Natural killer cell (primary cell): ENCODE data around the gene RGS14. TPM values are rescaled to one million over a fixed set of nuclear protein-coding genes. Genes with fewer than 3 reads are reported as not detected.
A peak's percentile ranks its signal among the peaks of the same experiment; 100 is the strongest.

Experiments used
- ATAC-seq, 3 donors: fragments of 150-1000 bp in 2 of 3; fragments of 200-7000 bp in 1 of 3; cut with Tn5 transposase; 1 replicate in 1 of 3; 2 replicates in 2 of 3; pipeline ENCODE4 v1.10.0; 2021; ENCODE audit warnings: mild to moderate bottlenecking in 2 of 3, moderate library complexity in 2 of 3
- DNase-seq, 2 donors: peaks; one replicate each; pipeline versions ENCODE4 v3.0.0 to v3.0.0-alpha.2; 2013 to 2021; ENCODE audit warnings: mixed read lengths in 1 of 2
- H3K27ac ChIP-seq: one replicate; pipeline ENCODE4 v1.5.1; 2013; ENCODE audit warnings: mild to moderate bottlenecking, low read length
- H3K27me3 ChIP-seq: one replicate; pipeline ENCODE4 v1.6.1; 2013; ENCODE audit warnings: low read length; ENCODE audit not compliant: control insufficient read depth, insufficient read depth
- H3K36me3 ChIP-seq: one replicate; pipeline ENCODE4 v1.6.1; 2013; ENCODE audit warnings: low read length; ENCODE audit not compliant: control insufficient read depth, insufficient read depth
- H3K4me1 ChIP-seq: one replicate; pipeline ENCODE4 v1.6.1; 2013; ENCODE audit warnings: low read length; ENCODE audit not compliant: control insufficient read depth, insufficient read depth
- H3K4me3 ChIP-seq: one replicate; pipeline ENCODE4 v1.5.1; 2013; ENCODE audit warnings: low read length
- H3K9me3 ChIP-seq: one replicate; pipeline ENCODE4 v1.6.1; 2013; ENCODE audit warnings: low read length; ENCODE audit not compliant: control insufficient read depth, insufficient read depth
- H3K27ac Mint-ChIP-seq, 2 donors: one replicate each; pipeline ENCODE4 v1.8.0; 2022; ENCODE audit warnings: mild to moderate bottlenecking in 2 of 2, mixed read lengths in 2 of 2, moderate library complexity in 1 of 2
- H3K27me3 Mint-ChIP-seq, 2 donors: one replicate each; pipeline ENCODE4 v1.8.0; 2022; ENCODE audit warnings: low read depth in 2 of 2, mixed read lengths in 2 of 2
- H3K36me3 Mint-ChIP-seq: one replicate; pipeline ENCODE4 v1.8.0; 2022; ENCODE audit warnings: mixed read lengths
- H3K4me1 Mint-ChIP-seq, 2 donors: one replicate each; pipeline ENCODE4 v1.8.0; 2022; ENCODE audit warnings: mixed read lengths in 2 of 2
- H3K4me3 Mint-ChIP-seq: one replicate; pipeline ENCODE4 v1.8.0; 2022; ENCODE audit warnings: mild to moderate bottlenecking, moderate library complexity, mixed read lengths
- H3K9me3 Mint-ChIP-seq, 2 donors: one replicate each; pipeline ENCODE4 v1.8.0; 2022; ENCODE audit warnings: mixed read lengths in 2 of 2
- CTCF ChIP-seq: fragments of 200-600 bp; IDR thresholded peaks from one replicate; pipeline ENCODE4 v1.8.0; 2022; ENCODE audit warnings: antibody characterized with exemption
- WGBS: methylation state at CpG from one replicate; pipeline ENCODE4 v1.1.7; 2013; ENCODE audit warnings: missing lambda C conversion rate; ENCODE audit not compliant: insufficient coverage; 5-methylcytosine and 5-hydroxymethylcytosine counted together
- intact Hi-C: fragments of 100-400 bp; cut with micrococcal nuclease; formaldehyde crosslinking; loops from one replicate; pipeline ENCODE4 v1.14.2; 2022
- total RNA-seq, 4 donors: library from RNA; stranded (reverse); fragments of 120-200 nt in 1 of 4; gene quantifications; one replicate each; pipeline versions ENCODE4 v1.2.3 to v1.2.4, GENCODE V29; 2013 to 2022

The RGS14 gene
- total RNA-seq, 3 donors from 2014 or later (not counting 1 experiment from before 2014, with no cell fraction given): 57.3 to 87.0 (median 66.1) TPM

DNA sequence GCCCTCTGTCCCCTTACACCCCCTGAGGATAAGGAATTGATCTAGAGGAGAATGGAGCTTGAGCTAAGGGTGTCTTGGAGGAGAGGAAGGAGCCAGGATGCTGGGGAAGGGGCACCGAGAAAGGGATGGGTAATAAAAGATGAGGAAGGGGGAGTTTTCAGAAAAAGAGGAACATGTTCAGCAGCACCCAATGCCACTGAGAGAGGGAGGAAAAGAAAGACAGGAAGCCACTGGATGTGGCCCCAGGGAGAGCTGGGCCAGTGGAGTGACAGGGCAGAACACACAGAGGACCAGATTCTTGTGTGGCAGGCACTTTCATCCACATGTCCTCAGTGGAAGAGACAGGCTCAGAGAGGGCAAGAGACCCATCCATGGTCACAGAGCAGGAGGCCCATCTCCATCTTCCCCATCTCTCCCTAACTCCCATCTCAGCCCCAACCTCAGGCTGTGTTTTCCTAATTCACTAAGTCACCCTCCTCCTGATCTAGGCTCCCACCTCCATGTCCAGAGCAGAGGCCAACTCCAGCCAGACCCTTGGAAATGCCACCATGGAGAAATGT is 35.6 kb downstream of the RGS14 start:
- no peak overlapping the region for H3K4me3 Mint-ChIP-seq
- 32% methylated on average over 1 of the region's 1 CpG for WGBS
- intact Hi-C loops: loop anchor here (5.0 kb wide), 1 partner anchor 36 kb away; the partner anchor contains the start of gene RGS14
- H3K4me3 ChIP-seq: no peak overlapping the region
- ATAC-seq (no peak), DNase-seq (no peak)
- no peaks in the 10 kb centered on the region for H3K36me3 Mint-ChIP-seq
- no peaks in the 10 kb centered on the region for H3K9me3 Mint-ChIP-seq
- H3K4me1 ChIP-seq: peaks cover 39% of the 10 kb centered on the region
- no peaks in the 10 kb centered on the region for H3K9me3 ChIP-seq
- TF ChIP-seq CTCF: no peak
- H3K27ac Mint-ChIP-seq: peak overlapping the region in 1 of 2 donors; percentile 42
- H3K27ac ChIP-seq: no peak overlapping the region
- no peaks in the 10 kb centered on the region for H3K27me3 ChIP-seq
- H3K4me1 Mint-ChIP-seq: peaks cover 29 to 33% of the 10 kb centered on the region in 2 donors
- peaks cover 0 to 2% of the 10 kb centered on the region in 2 donors for H3K27me3 Mint-ChIP-seq
- H3K36me3 ChIP-seq: no peaks in the 10 kb centered on the region

DNA sequence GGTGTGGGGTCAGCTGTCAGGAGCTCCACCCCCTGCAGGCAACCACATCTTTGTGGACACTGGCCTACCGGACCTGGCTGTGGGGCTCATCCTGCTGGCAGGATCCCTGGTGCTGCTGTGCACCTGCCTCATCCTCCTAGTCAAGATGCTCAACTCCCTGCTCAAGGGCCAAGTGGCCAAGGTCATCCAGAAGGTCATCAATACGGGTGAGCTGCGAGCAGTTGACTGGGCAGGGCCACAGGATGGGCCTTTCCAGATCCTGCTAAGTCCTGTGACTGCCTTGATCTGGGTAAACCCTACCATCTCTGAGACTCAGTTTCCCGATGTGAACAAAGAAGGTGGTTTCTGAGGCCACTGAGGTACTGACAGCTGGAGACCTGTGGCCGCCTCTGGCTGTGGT is 36.3 kb downstream of the RGS14 start:
- Mint-ChIP-seq H3K36me3 (no peaks in the 10 kb centered on the region), H3K9me3 (no peaks in the 10 kb centered on the region), H3K27me3 (peaks cover 0 to 2% of the 10 kb centered on the region in 2 donors), H3K4me1 (peaks cover 23 to 26% of the 10 kb centered on the region in 2 donors), H3K4me3 (no peak overlapping the region), H3K27ac (no peak overlapping the region)
- Histone ChIP-seq H3K9me3 (no peaks in the 10 kb centered on the region), H3K27me3 (no peaks in the 10 kb centered on the region), H3K4me3 (no peak overlapping the region), H3K36me3 (no peaks in the 10 kb centered on the region), H3K27ac (no peak overlapping the region), H3K4me1 (peaks cover 32% of the 10 kb centered on the region)
- TF ChIP-seq CTCF: no peak
- intact Hi-C loops: loop anchor here (5.0 kb wide), 1 partner anchor 37 kb away; the partner anchor contains the start of gene RGS14
- ATAC-seq: no peak
- WGBS: 93% methylated on average over 5 of the region's 5 CpGs
- no peak for DNase-seq

DNA sequence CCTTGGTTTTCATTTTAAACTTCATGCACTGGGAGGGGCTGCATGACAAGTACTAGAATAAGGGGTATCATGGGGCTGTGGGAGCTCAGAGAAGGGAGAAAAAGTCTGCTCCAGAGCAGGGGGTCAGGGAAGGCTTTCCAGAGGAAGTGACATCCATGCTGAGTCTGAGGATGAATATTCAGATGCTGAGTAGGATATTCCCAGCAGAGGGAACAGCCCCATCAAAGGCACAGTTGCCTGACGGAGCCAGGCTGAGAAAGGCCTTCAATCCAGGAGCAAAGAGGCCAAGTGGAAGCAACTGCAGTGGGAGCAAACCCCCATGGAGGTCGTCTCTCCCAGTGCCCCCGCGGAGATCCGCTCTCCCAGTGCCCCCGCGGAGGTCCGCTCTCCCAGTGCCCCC is 38.4 kb downstream of the RGS14 start:
- Mint-ChIP-seq H3K36me3 (no peaks in the 10 kb centered on the region), H3K27ac (no peak overlapping the region), H3K27me3 (peaks cover 0 to under 1% of the 10 kb centered on the region in 2 donors), H3K9me3 (no peaks in the 10 kb centered on the region), H3K4me3 (no peak overlapping the region), H3K4me1 (peaks cover 5% of the 10 kb centered on the region in 2 donors)
- intact Hi-C loops: no loop called here
- WGBS: 85% methylated on average over 5 of the region's 8 CpGs
- H3K4me3 ChIP-seq: no peak overlapping the region
- ATAC-seq: no peak
- H3K36me3 ChIP-seq: no peaks in the 10 kb centered on the region
- H3K27ac ChIP-seq: no peak overlapping the region
- DNase-seq: no peak
- no peak for TF ChIP-seq CTCF
- peaks cover 6% of the 10 kb centered on the region for H3K27me3 ChIP-seq
- no peaks in the 10 kb centered on the region for H3K9me3 ChIP-seq
- H3K4me1 ChIP-seq: peaks cover 11% of the 10 kb centered on the region

GRCh38 chr5:177396807-177397206 is 39.1 kb downstream of the RGS14 start:
- Mint-ChIP-seq H3K9me3 (no peaks in the 10 kb centered on the region), H3K4me1 (no peaks in the 10 kb centered on the region), H3K4me3 (no peak overlapping the region), H3K27me3 (peaks cover 5 to 7% of the 10 kb centered on the region in 2 donors), H3K27ac (no peak overlapping the region), H3K36me3 (no peaks in the 10 kb centered on the region)
- Histone ChIP-seq H3K9me3 (no peaks in the 10 kb centered on the region), H3K27ac (no peak overlapping the region), H3K4me3 (no peak overlapping the region), H3K4me1 (peaks cover 9% of the 10 kb centered on the region), H3K27me3 (peaks cover 9% of the 10 kb centered on the region), H3K36me3 (no peaks in the 10 kb centered on the region)
- TF ChIP-seq CTCF: no peak
- WGBS: 93% methylated on average over 10 of the region's 10 CpGs
- intact Hi-C loops: no loop called here
- ATAC-seq (no peak), DNase-seq (no peak)
